ENCODE measurements around the gene FGD2.

The FGD2 gene

DNA sequence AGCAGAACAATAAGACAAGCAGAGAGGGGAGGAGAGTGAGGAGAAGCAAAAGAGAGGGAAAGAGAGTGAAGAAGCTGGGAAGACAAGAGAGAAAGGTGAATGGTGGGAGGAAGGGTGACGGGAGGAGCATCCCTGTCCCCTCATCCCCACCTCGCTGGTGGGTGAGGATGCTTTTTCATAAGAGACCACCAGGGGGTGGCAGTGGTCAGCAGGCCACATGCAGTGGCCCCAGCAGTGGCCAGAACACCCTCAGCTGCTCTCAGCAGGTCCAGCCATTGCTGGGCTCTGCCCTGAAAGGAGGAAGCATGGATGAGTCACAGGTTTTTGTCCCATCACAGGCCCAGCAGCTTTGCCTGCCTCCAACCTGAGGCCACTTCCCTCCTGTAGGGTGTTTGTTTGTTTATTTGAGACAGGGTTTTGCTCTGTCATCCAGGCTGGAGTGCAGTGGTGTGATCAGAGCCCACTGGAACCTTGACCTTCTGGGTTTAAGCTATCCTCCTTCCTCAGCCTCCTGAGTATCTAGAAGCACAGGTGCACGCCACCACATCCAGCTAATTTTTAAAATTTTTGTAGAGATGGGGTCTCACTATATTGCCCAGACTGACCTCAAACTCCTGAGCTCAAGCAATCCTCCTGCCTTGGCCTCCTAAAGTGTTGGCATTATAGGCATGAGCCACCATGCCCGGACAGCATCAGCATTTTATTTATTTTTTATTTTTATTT, 24.0 kb downstream of the FGD2 start:
- peak; percentile 68 for DNase-seq (ENCODE audit: low read depth)
- TF ChIP-seq, protein P1, sequence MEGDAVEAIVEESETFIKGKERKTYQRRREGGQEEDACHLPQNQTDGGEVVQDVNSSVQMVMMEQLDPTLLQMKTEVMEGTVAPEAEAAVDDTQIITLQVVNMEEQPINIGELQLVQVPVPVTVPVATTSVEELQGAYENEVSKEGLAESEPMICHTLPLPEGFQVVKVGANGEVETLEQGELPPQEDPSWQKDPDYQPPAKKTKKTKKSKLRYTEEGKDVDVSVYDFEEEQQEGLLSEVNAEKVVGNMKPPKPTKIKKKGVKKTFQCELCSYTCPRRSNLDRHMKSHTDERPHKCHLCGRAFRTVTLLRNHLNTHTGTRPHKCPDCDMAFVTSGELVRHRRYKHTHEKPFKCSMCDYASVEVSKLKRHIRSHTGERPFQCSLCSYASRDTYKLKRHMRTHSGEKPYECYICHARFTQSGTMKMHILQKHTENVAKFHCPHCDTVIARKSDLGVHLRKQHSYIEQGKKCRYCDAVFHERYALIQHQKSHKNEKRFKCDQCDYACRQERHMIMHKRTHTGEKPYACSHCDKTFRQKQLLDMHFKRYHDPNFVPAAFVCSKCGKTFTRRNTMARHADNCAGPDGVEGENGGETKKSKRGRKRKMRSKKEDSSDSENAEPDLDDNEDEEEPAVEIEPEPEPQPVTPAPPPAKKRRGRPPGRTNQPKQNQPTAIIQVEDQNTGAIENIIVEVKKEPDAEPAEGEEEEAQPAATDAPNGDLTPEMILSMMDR (IDR thresholded peaks at IDR 0.05; ENCODE audit: insufficient read depth, low read depth, low read length, missing control alignments): peak; percentile 68
- H3K4me3 ChIP-seq (ENCODE audit: low read depth, low read length): no peak overlapping the region

DNA sequence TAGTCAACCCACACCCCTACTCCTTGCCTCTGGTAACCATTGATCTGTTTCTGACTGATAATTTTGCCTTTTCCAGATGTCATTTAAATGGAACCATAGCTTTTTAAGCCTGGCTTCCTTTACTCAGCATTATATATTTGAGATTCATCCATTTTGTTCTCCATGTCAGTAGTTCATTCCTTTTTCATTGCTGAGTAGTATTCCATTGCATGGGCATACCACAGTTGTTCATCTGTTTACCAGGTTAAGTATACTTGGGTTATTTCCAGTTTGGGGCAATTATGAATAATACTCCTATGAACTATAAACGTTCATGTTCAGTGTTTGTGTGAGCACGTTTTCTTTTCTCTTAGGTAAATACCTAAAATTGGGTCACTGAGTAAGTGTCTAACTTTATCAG, 25.1 kb downstream of the FGD2 start:
- TF ChIP-seq, protein P1 (IDR thresholded peaks at IDR 0.05; ENCODE audit: insufficient read depth, low read depth, low read length, missing control alignments): no peak
- no peak overlapping the region for H3K4me3 ChIP-seq (ENCODE audit: low read depth, low read length)
- no peak for DNase-seq (ENCODE audit: low read depth)

DNA sequence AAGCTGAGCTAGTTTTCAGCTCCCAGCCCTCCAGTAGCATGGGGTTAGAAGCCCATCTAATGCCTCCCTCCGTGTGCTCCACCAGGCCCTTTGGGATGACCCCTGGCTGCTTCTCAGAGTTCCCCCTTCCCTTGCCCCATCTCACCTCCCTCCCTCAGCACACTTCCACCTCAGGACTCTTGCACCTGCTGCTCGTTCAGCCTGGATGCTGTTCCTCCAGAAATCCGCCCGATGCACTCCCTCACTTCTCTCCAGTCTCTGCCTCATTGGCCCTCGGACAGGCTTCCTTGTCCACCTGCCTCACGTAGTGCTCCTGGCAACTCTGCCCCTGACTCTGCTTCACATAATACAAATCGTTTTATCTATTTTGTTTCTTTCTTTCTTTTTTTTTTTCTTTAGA, 26.8 kb downstream of the FGD2 start:
- H3K4me3 ChIP-seq (ENCODE audit: low read depth, low read length): no peak overlapping the region
- DNase-seq (ENCODE audit: low read depth): no peak
- TF ChIP-seq, protein P1 (IDR thresholded peaks at IDR 0.05; ENCODE audit: insufficient read depth, low read depth, low read length, missing control alignments): no peak

DNA sequence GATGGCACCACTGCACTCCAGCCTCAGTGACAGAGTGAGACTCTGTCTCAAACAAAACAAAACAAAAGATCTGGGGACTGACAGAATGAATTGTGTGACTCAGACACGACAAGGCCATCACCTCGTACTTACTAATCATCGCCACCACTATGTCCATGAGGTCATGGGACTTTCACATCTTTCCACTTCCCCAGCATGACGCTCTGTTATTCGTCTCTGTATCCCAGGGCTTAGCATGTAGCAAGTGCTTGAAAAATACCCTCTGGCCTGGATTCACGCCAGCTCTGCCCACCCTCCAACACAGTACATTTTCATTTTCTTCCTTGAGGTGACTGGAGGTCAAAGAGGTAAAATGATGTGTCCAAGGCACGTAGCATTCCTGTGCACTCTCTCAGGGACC, 27.8 kb downstream of the FGD2 start:
- H3K4me3 ChIP-seq (ENCODE audit: low read depth, low read length): no peak overlapping the region
- TF ChIP-seq, protein P1 (IDR thresholded peaks at IDR 0.05; ENCODE audit: insufficient read depth, low read depth, low read length, missing control alignments): no peak
- DNase-seq (ENCODE audit: low read depth): no peak

DNA sequence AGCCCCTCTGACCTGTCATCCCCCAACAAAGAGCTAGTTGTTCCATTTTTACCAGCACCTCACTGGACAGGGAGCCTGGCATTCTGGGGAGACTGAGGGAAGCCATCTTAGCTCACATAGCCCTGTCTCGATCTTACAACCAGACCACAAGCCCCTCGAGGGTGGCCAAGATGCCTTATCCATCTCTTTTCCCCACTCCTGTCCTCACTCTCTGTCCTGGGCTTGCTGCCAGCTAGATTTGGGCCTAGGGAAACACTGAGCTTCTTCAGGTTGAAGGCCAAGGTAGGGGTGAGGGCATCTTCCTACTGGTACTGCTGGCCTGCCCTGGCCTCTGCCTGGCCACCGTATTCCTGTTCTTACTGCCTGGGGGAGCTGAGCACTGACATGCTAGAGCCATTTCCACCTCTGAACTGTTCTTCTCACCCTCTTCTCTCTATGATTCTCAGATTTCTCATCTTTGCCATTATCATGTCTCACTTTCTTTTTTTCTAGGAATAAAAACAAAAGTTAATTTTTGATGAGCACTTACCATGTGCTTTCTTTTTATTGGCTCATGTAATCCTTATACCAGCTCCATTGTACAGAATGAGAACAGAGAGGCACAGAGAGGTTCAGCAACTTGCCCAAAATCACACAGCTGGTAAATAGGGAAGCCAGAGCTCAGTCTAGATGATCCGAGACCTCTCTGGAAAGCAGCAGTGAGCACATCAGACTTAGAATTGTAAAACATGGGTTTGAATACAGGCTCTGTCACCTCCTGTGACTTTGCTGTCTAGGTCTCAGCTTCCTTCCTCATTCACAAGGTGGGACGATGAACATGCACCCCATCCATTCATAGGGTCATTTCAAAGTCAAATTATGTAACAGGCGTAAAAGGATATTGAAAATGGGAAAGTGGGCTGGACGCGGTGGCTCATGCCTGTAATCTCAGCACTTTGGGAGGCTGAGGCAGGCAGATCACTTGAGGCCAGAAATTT, 28.7 kb downstream of the FGD2 start:
- no peak for DNase-seq (ENCODE audit: low read depth)
- TF ChIP-seq, protein P1 (IDR thresholded peaks at IDR 0.05; ENCODE audit: insufficient read depth, low read depth, low read length, missing control alignments): no peak
- H3K4me3 ChIP-seq (ENCODE audit: low read depth, low read length): no peak overlapping the region

DNA sequence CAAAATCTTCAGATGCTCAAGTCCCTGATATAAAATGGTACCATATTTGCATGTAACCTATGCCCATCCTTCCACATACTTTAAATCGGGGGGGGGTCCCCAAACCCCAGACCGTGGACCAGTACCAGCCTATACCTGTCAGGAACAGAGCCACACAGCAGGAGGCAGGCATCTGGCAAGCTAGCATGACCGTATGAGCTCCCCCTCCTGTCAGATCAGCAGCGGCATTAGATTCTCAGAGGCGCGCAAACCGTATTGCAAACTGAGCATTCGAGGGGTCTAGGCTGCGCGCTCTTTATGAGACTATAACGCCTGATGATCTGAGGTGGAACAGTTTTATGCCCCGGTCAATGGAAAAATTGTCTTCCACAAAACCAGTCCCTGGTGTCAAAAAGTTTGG, 30.7 kb downstream of the FGD2 start:
- H3K4me3 ChIP-seq (ENCODE audit: low read depth, low read length): no peak overlapping the region
- TF ChIP-seq, protein P1 (IDR thresholded peaks at IDR 0.05; ENCODE audit: insufficient read depth, low read depth, low read length, missing control alignments): no peak
- DNase-seq (ENCODE audit: low read depth): no peak

Measured in GM12865 (cell line).